Stimulated activated CD4-positive, alpha-beta T cell treated with anti-CD3 and anti-CD28 coated beads, Interleukin-1b, Interleukin-23, amount 100 ng/mL, for 1 hour (primary cell): Measurements from ENCODE around the gene IFIT3.
"Not testable (repeated sequence)": the region's sequence is repeated elsewhere in the genome, so short reads cannot be mapped to it uniquely, and the experiment has no call there.

Experiments used
- DNase-seq, 2 donors: peaks; one replicate each; pipeline ENCODE4 v3.0.0-alpha.2; 2020; ENCODE audit warnings: low read depth in 2 of 2

The IFIT3 gene

DNA sequence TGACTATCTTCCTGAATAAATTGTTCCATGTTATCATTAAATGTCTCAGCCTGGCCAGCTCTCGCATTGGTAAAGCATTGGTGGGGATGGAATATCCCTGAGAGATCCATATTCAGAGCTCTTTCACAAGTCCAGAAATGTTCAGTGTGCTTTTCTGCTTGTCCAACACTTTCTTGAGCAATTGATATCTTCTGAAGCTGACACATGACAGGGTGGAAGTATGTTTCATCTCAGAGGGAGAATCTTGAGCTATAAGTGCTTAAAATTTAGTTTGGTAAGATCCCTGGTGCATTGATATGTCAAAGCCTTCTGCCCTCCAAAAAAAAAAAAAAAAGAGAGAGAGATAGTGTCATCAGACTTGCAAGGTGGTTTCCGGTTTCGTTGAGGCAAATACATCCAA is 7.4 kb downstream of the IFIT3 start:
- DNase-seq: no peak

DNA sequence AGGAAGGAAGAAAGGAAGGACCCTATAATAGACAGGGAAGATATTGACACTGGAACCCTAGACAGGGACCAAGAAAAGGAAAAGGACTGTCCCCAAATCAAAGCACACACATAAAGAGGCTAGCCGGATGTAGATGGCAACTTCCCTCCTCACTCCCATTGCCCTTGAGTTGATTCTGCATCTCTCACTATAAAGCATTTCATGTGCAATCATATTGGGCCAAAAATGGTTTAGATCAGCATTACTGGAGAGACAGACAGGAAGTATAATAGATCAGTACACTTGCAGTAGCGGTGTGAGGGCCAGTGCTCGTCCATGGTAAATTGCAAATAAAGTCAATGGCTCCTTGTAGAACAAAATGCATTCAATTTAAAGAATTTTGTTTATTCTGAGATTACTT is 8.4 kb downstream of the IFIT3 start:
- no peak for DNase-seq

DNA sequence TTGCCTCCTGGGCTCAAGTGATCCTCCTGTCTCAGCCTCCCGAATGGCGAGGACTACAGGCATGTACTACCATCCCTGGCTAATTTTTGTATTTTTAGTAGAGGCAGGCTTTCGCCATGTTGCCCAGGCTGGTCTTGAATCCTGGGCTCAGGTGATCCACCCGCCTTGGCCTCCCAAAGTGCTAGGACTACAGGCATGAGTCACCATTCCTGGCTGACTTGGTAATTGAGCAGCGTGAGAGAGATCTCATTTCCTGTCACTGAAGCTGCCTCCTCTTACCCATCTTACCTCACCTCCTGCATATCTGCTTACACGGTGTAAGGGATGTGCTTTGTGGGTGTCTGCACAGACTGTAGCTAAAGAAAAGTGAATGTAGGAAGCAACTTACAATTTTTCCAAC is 9.7 kb downstream of the IFIT3 start:
- no peak for DNase-seq

DNA sequence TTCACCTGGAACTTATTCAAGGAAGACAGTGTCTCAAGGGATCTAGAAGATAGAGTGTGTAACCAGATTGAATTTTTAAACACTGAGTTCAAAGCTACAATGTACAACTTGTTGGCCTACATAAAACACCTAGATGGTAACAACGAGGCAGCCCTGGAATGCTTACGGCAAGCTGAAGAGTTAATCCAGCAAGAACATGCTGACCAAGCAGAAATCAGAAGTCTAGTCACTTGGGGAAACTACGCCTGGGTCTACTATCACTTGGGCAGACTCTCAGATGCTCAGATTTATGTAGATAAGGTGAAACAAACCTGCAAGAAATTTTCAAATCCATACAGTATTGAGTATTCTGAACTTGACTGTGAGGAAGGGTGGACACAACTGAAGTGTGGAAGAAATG is 10.9 kb downstream of the IFIT3 start:
- DNase-seq: no peak

DNA sequence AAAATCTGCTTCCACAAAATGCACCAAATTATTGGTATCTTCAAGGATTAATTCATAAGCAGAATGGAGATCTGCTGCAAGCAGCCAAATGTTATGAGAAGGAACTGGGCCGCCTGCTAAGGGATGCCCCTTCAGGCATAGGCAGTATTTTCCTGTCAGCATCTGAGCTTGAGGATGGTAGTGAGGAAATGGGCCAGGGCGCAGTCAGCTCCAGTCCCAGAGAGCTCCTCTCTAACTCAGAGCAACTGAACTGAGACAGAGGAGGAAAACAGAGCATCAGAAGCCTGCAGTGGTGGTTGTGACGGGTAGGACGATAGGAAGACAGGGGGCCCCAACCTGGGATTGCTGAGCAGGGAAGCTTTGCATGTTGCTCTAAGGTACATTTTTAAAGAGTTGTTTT is 12.1 kb downstream of the IFIT3 start:
- DNase-seq: no peak

DNA sequence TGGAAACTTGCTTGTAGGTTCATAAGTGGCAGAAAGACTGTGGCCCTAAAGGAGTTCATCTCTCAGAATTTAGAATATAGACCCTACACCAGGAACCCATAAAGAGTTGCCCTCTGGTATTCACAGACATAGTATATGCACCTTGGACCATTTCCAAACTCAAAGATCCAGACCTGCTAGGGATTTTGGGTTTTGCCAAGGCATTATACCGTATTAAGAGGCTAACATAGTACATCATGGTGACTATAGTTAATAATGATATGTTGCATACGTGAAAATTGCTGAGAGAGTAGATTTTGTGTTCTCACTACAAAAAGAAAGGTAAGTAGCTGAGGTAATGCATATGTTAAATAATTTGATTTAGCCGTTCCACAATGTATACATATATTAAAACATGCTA is 13.9 kb downstream of the IFIT3 start:
- DNase-seq: no peak

DNA sequence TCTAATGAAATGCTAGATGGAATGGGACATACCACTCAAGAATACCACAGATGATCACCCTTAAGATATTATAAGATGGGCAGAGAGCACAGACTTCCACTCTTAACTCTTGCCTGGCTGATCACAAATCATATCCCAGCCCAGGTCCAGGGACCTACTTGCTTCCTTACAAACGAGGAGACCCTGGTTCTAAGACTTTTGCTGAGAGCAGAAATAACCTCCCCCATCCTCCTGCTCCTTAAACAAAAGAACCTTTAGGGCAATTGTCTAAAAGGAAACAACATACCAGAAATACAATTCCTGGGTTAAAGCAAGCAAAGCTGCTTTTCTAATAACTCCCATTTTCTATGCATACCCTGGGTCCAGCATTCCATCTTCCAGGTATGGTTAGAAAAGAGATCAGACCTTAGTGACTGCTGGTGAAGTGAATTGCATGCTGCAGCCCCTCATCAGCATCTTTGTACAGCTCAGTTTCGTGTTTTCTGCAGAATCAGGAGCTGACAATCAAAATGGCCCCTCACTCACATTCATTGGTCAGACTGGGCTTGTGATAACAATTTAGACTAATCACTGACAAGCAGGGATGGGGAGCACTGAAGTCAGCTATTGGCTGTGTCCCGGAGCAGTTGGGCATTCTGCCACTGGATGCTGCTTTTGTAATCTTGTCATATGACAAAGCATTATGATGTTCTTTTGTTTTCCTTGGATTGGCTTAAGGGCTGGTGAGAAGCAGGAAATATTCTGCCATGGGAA is 14.6 kb downstream of the IFIT3 start:
- no peak for DNase-seq

DNA sequence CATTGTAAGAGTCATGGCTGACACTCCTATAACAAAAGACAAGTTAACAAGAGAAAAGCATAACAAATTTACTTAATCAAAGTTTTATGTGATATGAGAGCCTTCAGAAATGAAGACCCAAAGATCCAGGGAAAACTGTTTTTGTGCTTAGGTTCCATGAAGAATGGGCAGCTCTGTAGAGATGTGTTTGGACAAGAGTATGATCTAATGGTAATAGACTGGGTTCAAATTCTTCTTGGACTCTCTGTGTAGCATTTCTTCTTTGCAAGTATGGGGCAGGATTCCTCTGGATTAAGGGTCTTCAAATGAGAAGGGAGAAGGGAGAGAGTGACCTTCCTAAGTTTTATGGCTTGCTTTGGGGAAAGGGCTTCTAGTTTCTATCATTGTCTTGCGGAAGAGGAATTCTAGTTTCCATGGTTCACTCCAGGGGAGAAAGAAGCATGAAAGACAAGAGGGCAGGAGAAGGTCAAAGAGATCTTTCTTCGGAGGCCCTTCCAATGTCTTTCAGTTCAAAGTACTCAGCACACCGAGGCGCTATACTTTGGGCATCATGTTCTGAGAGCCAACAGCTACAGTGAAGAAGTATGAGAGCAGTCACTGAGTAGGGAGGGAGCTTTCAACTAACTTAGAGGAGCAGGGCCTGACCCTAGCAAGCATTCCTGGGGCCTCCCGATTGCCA is 15.4 kb downstream of the IFIT3 start:
- DNase-seq: no peak

DNA sequence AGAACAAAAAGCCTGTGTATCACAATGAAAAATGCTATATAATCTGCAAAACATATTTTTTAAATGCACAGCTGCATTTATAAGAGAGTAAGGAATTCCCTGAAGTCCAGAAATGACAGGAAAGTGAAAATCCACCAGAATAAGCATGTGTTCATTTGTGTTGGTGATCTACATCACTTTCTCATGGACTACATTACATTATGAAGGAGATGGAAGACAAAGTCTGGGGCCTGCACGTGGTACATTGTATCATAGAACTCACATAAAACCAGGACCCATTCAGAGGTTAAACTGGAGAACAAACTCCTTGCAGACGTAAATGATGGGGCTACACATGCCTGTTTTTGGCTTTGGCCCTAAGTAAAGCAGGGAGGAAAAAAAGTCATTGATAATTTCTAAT is 16.4 kb downstream of the IFIT3 start:
- no peak for DNase-seq

DNA sequence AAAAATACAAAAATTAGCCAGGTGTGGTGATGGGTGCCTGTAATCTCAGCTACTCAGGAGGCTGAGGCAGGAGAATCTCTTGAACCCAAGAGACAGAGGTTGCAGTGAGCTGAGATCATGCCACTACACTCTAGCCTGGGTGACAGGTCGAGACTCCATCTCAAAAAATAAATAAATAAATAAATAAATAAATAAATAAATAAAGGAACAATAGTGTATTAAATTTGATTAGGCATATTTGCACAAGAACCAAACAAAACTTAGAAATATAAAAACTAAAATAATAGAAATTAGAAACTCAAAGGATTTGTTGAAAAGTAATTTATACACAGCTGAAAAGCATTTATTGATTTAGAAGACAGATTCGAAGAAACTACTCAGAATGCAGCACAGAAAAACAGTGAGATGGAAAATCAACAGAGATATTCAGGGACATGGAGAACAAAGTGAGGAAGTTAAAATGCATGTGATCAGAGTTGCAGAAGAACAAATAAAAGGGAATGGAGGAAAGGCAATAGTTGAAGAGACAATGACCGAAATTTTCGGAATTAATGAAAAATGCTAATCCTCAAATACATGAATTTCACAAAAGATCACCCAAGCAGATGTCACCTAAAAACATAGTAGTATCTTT is 17.7 kb downstream of the IFIT3 start:
- no peak for DNase-seq

DNA sequence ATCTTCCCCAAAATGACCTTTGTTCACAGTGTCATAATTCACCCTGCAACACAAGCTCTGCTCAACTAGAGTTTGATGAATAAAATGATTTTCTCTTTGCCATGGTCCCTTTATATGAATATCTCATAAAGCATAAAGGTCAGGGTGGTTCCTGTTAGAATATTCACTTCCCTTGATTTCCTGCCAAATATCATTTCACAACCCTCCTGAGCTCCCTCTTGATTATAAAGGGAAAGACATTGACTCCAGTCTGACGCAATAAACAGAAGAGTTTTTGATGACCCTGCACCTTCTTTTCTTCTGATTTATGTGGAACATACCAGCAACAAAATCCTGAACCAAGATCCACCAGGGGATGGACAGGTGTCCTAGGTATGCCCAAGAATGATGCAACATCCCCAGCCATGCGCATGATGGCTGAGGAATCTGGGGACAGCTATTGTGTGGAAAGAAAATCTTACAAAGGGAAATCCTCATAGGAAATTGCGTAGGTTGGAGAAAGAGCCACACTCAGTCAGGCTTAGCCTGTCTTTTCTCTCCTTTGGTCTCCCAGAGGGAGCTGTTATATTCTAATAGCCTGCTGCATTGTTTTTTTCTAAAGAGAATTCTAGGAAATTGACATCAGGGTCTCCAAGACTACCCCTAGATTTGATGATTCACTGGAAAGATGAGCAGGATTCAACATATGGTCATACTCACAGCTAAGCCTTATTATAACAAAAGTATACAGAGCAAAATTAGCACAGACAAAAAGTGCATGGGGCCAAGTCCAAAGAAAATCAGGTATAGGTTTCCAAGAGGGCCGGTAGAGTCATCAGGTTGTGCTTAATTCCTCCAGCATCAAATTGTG is 18.8 kb downstream of the IFIT3 start:
- DNase-seq: no peak

DNA sequence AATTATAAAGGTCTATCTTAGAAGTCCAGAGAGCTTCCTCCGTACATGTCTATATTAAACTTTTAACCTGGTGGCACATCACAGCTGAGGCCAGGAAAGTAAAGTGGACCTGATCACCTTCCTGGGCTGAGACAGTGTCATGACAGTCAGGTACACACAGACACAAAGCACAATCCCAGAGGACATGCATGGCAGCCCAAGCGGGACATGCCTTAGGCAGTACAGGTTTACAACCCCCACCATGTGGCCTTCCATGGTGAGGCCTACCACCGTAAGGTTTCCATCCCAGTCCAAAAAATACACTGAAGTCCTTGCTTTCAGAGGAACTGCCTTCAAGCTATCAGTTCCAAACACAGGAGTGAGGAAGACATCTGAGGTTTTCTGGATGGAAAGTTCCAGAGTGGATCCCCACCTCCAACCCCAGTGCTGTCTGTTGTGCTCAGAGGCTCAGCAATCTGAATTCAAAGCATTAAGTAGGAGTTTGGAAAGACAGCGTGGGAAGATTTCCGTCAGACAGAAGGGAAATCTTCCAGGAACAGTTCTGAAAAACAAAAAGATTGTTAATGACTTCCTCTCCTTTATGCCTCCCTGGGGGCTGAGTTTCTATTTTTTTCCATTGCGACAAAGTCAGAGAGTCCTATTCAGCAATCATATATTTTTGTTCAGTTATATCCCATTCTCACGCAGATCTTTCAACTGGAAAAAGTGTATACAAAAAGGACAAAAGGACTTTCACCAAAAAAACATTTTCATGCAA is 20.1 kb downstream of the IFIT3 start:
- DNase-seq: no peak

DNA sequence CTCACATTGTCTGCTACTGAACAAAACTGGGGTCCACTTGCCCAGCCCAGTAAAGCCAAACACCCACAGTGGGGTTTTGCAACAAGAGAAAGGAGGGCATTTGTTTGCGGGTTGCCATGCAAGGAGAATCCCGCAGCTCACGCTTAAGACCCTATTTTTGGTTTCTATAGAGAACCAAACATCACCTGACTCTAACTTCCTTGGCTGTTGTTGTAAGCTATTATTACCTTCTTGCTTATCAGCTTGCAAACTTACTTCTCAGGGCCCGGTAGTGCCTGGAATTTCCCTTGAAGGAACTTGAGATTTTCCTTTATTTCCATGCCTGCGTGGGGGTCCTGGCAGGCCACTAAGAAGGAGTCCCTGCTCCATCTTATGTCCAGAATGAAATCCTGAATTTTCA is 20.7 kb downstream of the IFIT3 start:
- no peak for DNase-seq

DNA sequence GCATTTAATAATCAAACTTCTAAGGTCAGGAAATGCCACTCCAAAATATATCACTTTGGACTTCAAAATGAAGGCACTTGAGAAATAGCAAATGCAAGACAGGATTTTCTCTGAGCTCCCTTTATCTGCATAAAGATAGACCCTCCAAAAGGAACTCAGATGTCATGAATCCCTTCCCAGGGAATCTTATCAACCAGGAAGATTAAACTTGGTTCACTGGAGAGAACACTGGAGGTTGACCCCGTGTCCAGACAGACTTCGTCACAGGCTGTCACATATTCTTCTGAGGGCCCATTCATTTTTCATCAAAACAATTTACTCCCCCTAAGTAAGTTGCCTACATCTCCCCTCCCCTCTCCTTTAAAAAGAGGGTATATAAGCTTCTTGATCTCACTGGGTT is 21.2 kb downstream of the IFIT3 start:
- no peak for DNase-seq

DNA sequence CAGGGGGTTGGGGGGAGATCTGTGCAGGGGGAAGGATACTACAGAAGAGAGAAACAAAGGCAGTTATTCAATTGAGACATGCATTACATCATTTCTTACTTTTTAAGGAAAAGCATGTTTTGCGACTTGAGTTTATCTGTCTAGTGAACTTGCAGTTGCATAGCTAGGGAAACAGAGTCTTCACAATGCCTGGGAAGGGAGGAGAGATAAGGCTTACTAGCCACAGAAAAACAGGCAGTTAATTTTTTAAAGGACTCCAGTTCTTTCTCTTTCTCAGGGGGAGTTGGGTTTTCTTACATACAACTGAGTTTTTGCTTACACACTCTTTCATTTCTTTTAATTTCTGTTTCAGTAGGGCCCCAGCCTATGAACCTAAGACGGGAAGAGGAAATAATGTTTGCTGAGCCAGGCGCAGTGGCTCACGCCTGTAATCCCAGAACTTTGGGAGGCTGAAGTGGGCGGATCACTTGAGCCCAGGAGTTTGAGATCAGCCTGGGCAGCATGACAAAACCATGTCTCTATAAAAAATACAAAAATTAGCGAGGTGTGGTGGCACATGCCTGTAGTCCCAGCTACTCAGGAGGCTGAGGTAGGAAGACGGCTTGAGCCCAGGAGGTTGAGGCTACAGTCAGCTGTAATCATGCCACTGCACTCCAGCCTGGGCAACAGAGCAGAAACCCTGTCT is 23.0 kb downstream of the IFIT3 start:
- DNase-seq: not testable (repeated sequence)

DNA sequence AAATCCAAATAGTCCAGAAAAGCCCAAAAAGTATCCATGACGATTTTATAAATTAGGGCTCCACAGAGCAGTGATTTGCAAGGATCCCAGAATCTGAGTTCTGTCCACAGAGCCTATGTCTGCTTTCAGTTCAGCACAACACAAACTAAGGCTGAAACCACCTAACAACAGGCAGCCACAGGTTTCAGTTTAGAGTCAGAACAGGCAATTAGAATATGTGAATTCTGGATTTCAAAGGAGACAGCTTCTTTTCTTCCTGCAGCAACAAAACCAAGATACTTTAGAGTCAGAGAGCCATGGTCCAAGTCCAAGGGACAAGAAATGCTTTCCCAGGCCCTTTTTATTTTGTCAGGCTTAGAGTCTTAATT is 23.6 kb downstream of the IFIT3 start:
- no peak for DNase-seq

DNA sequence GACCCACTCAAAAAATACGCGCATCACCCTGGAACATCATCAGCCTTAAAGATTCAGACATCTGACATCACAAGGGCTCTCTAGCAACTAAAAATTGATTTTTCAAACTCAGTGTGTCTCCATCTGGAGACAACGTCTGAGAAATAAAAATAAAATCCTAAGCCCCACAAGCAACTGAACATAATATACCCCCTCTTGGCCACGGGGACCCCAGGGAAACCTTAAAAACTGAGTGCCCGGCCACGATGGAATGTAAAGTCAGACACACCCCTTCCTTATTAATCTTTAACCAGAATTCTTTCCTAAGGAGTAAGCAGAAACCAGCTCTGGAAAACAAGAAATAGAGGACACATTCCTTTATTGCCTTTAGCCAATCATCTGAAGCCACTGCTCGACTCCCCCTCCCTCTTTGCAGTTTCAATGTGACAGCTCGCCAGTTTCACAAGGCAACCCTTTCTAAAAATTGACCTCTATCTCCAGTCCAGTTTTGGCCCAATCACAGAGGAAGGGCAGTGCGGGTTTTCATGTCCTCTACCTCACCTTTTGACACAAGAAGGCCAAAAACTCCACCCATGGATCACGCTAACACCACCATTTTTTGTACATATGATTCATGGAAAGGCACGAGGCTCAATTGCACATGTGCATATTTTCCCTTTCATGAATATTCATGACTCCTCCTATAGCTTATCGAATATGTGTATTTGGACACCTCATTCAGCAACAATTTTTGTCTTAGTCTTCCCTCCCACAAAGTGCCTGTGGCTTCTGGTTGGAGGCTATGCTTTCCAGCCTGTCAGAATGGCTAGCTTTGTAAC is 24.2 kb downstream of the IFIT3 start:
- DNase-seq: no peak

DNA sequence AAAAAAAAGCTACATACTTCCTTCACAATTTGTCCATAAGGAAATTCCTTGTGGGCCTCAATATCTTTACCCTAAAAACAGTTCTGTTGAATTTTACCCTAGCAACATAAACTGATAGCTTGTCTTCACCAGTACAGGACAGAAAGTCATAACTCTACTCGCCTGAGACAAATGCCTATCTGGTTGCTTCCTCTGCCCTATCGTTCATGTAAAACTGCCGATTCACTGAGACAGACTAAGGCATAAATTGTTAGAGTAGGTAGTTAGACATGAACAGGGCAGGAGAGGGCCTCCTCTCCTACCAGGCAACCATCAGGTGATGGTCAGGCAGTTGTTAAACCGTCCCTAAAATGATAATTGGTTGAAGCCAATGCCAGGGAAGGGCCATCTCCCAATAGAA is 25.0 kb downstream of the IFIT3 start:
- no peak for DNase-seq

DNA sequence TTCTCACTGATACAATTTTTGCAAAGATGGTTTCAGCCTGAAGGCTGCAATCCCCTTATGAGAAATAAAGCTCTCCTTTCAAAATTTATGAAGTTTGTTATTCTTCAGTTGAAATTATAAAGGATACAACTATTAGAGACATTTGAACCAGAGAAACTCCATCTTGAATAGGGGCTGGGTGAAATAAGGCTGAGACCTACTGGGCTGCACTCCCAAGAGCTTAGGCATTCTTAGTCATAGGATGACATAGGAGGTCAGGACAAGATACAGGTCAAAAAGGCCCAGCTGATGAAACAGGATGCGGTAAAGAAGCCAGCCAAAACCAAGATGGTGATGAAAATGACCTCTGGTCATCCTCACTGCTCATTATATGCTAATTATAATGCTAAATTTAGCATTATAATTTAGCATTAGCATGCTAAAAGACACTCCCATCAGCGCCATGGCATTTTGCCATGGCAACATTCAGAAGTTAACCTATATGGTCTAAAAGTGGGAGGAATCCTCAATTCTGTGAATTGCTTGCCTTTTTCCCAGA is 27.7 kb downstream of the IFIT3 start:
- DNase-seq: no peak

DNA sequence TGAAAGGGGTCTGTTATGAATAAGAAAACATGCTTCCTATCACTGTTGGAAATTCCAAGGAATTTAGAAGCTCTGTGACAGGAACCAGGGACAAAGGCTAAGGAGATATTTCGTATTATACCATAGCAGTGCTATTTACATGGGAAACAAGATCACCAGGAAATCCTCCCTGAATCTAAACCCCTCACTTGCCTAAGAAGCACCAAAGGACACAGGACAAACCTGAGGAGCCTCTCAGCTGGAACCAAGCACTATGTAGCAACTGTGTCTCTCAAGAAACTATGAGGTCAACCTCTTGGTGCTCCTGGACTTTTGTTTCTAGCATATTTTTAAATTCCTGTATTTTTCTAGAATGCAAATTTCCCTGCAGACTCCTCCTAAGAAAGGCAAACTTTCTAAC is 29.3 kb downstream of the IFIT3 start:
- no peak for DNase-seq
